HG02884 (cell line): ENCODE measurements around the gene PRDX5.

Experiments used
- ATAC-seq: cut with Tn5 transposase; IDR thresholded peaks from one replicate; pipeline ENCODE4 v1.9.1; 2021; ENCODE audit warnings: mild to moderate bottlenecking, moderate library complexity; ENCODE audit not compliant: unreplicated experiment

PRDX5 gene

GRCh38 chr11:64289002-64289564 is 28.8 kb upstream of the PRDX5 start:
- no peak for ATAC-seq

GRCh38 chr11:64290352-64291261 is 27.3 kb upstream of the PRDX5 start:
- no peak for ATAC-seq

- no peak for ATAC-seq
Observed at GRCh38 chr11:64291262-64291751, 26.6 kb upstream of the PRDX5 start, which contains the start of gene KCNK4. Gene KCNK4, plus strand, starts transcription at chr11:64291302. Its CDS starts 1,717 bp downstream, at chr11:64293019.

- ATAC-seq: no peak
Observed at GRCh38 chr11:64291752-64292459, 26.0 kb upstream of the PRDX5 start.

- ATAC-seq: no peak
Observed at GRCh38 chr11:64292460-64293254, 25.3 kb upstream of the PRDX5 start.

GRCh38 chr11:64294774-64295173 is 23.1 kb upstream of the PRDX5 start:
- ATAC-seq: no peak

GRCh38 chr11:64295760-64296159 is 22.2 kb upstream of the PRDX5 start:
- no peak for ATAC-seq

GRCh38 chr11:64296236-64296635 is 21.7 kb upstream of the PRDX5 start:
- ATAC-seq: no peak

- ATAC-seq: no peak
Observed at GRCh38 chr11:64296830-64297698, 20.9 kb upstream of the PRDX5 start.

GRCh38 chr11:64297699-64298358 is 20.1 kb upstream of the PRDX5 start:
- ATAC-seq: no peak

- no peak for ATAC-seq
Observed at GRCh38 chr11:64298966-64299846, 18.7 kb upstream of the PRDX5 start.

- ATAC-seq: no peak
Observed at GRCh38 chr11:64299847-64300648, 17.9 kb upstream of the PRDX5 start, which contains the start of gene CATSPERZ. Gene CATSPERZ, plus strand, starts transcription at chr11:64300358. Its CDS starts 53 bp downstream, at chr11:64300411.

GRCh38 chr11:64303109-64304031 is 14.6 kb upstream of the PRDX5 start:
- ATAC-seq: no peak

GRCh38 chr11:64304032-64304315 is 13.9 kb upstream of the PRDX5 start:
- ATAC-seq: no peak

GRCh38 chr11:64304316-64305072 is 13.4 kb upstream of the PRDX5 start:
- peak; percentile 4 for ATAC-seq
